HG02610 (cell line): ENCODE measurements around the gene CDH13.

Source experiments
- ATAC-seq: cut with Tn5 transposase; IDR thresholded peaks from one replicate; pipeline ENCODE4 v1.9.1; 2021; ENCODE audit warnings: mild to moderate bottlenecking, moderate library complexity; ENCODE audit not compliant: unreplicated experiment

The CDH13 gene

GRCh38 chr16:83316458-83316857, 689.7 kb downstream of the CDH13 start:
- ATAC-seq, result no peak

- no peak for ATAC-seq
These were observed 691.6 kb downstream of the CDH13 start for GRCh38 chr16:83318390-83318789.

- ATAC-seq, result no peak
These were observed 702.2 kb downstream of the CDH13 start for GRCh38 chr16:83328936-83329335.

- ATAC-seq, result no peak
These were observed 702.7 kb downstream of the CDH13 start for GRCh38 chr16:83329441-83329840.

- ATAC-seq, result no peak
These were observed 703.5 kb downstream of the CDH13 start for GRCh38 chr16:83330251-83330650.

- no peak for ATAC-seq
These were observed 708.3 kb downstream of the CDH13 start for GRCh38 chr16:83335076-83335475.

GRCh38 chr16:83336603-83337002, 709.8 kb downstream of the CDH13 start:
- no peak for ATAC-seq

- no peak for ATAC-seq
These were observed 711.4 kb downstream of the CDH13 start for GRCh38 chr16:83338138-83338537.

DNA sequence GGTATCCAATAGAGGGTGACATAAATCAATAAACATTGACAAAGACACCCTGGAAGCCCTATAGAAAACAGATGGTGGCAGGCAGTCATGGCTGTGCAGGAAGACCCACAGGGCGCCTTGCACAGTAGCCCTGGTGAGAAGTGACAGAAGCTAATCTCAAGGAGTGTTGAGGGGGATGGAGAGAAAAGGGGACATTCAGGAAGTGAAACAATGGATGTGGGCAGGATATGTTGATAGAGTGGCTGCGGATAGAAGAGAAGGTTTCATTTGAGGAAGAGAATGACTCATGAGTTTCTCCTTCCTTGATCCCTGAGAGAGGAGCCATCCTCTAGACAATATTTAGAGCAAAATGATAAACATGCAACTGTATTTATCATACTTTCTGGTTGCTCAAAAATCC, 712.2 kb downstream of the CDH13 start:
- no peak for ATAC-seq

DNA sequence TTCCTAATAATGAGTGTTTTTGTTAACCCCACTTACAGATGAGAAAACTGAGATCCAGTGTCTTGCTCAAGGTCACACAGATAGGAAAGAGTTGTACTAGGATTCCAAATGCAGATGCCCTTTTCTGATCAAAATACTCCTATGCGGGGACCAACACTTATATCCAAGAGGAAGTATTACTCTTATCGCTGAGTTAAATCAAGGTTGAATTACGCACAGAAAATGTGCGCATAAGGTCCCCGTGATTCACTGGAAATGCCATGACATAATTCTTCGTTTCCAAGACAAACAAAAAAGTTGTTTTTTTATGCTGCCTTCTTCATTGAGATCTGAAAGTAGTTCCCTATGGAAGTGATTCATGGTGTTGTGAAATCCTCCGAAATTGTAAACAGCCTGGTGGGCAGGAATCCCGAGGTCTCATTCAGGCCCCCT, 717.2 kb downstream of the CDH13 start:
- no peak for ATAC-seq

DNA sequence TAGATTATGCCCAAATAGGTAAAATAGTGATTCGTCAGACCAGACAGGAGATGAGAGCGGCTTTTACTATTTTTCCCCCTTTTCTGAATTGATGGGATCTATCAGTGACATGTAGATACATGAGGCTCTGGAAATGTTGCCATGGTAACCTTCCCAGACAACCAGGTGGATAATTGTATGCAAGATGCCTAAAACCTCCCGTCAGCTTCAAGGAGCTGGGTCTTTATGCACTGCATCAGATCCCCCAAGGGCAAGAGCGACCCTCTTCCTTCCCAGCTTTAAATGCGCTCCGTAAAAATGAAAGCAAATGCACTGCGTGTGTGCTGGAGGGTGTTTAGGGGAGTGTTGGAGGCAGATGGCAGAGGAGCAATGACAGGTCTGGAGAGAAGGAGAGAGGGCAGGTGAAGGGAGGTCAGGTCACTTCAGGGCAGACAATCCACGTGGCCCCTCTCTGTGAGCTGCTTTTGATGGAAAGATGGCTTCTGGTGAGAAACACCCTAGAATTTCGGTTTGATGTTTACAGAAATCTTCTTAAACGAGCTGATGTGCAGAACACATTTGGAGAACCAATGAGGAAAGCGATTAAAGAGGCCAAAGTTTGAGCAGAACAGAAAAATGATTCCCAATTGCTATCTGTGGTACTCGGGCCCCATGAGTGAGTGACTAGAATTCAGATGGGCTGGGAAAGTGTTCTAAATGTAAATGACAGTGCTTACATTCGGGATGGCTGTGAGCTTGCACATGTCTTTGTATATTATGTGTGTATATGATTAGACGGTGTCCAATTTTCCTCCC, 719.3 kb downstream of the CDH13 start:
- ATAC-seq, result no peak

DNA sequence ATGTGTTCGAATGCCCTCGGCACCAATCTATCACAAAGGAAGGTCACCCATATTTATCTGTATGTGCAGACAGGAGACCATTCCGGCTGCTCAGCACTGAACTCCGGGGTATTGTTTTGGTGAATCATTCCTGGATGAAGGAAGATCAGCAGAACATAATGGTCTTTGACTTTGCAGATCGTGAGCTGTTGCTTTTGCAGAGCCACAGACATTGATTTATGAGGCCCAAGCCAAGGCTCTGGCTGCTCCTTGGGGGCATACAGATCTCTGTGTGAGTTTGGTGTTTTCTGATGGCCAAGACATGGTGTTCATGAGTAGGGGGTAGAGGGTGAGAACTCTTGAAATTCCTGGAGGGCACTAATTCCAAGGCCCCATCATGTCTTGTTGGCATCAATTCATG, 722.2 kb downstream of the CDH13 start:
- no peak for ATAC-seq

GRCh38 chr16:83350481-83350880, 723.7 kb downstream of the CDH13 start:
- ATAC-seq, result no peak

DNA sequence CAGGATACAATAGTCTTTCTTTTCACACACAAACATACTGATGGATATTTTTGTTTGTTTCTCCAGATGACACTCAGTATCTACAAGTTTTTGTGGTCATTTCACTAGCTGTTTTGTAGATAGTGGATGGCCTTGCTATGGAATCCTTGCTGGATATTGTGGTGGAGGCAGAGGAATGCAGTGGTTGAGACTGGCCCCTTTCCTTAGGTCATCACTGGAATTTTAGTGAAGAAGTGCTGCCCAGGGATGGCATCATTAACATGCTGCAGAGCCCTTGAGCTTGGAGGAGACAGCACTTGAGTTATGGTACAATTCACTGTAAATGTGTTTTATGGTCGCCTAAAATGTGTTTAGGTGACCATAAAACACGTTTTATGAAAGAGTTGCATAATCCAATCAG, 725.1 kb downstream of the CDH13 start:
- no peak for ATAC-seq

DNA sequence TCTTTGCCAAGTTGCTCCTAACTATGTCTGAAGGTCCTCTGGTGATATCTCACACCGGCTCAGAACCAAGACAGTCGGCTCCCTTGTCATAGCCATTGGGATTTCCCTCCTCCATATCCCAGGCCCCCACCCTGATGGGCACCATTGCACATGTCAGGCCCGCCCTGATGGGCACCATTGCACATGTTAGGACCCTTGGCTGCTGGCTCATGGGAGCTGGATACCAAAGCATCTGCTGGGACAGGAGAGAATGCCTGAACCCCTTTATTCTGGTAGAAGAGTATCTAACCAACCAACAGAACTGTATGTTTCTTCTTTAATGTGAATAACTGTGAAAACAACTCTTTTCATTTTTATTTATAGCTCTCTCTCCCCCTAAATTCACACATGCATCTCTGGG, 726.5 kb downstream of the CDH13 start:
- no peak for ATAC-seq

- no peak for ATAC-seq
These were observed 727.2 kb downstream of the CDH13 start for GRCh38 chr16:83354015-83354414.

DNA sequence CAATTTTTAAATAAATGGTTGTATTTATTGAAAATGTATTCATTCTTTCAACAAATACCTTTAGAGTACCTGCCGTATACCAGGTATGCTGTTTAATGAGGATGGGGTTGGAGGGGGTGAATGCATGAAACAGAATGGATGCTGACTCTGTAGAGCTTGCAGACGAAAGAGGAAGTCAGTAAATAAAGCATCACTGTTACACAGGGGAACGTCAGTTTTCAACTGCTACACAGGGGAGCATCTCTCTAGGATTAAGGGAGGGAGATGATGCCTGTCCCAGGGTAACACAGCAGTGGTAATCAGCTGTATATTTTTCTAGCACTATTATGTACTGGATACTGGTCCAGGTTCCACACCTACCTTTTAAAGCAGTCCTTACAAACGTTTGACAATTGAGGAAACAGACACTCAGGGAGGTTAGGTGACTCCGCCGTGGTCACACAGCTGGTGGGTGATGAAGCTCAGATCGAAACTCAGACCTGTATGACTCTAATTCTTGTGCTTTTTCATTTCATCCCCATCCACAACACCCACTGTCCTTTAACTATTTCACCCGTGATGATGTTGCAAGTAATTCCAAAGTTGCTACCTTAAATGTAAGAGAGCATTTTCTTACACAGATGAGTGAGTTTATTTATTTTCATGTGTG, 728.9 kb downstream of the CDH13 start:
- ATAC-seq, result no peak

- ATAC-seq, result peak; percentile 60
These were observed 729.5 kb downstream of the CDH13 start for GRCh38 chr16:83356266-83356665.

DNA sequence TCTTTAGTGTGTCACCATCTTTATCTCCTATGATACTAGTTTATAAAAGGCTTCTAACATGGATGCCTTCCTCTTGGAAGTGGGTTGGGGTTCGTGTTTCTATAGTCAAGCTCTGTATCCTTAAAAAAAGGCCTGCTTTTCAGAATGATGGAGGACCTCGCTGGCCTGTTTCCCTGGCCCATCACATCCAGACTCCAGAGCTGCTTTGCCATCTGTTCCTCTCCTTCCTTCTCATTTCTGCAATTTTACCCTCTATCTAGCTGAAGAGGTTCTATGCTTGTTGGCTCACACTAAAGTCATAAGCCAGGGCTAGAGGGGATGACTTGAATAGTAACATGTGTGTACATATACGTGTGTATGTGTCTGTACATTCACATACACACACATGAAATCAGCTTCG, 730.2 kb downstream of the CDH13 start:
- ATAC-seq, result no peak

DNA sequence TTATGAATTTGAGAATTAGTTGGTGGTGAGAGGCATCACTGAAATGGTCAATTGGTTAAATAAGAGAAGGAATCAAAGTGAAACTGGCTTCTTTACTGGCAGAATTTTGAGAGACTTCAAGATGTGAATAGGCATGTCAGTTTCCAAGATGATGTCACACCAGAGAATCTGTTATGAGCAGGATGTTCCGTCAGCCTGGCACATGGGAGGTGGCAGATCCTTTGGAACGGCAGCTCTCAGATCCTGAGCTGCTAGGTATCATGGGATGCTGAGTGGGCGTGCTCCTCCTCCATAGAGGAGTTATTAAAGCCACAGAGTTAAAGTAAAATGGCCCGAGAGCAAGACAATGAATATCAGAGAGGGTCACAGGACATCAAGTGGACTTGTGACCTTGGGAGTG, 736.8 kb downstream of the CDH13 start:
- no peak for ATAC-seq

- ATAC-seq, result no peak
These were observed 738.4 kb downstream of the CDH13 start for GRCh38 chr16:83365166-83365565.

- no peak for ATAC-seq
These were observed 739.5 kb downstream of the CDH13 start for GRCh38 chr16:83366228-83366627.

DNA sequence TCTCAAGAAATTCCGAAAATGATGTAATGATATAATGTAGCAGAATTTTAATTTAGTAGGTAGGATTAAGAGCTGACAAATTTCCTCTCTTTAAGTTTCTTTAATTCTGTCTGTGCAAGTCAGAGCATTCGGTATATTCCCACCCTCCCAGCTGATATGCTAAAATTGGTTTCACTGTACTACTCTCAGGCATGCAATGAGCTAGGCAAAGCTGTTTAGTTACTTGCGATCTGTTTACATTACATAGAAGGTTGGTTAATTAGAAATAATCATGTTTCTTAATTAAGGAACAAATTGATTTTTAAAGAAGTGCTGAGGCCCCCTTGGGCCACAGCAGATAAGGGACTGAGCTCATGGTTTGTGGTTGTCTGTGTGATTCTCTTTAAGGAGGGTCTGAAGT, 748.2 kb downstream of the CDH13 start:
- ATAC-seq, result no peak
